Measurements from ENCODE around the gene NT5M. TPM values are rescaled to one million over a fixed set of nuclear protein-coding genes. Genes with fewer than 3 reads are reported as not detected.

Gene NT5M
- total RNA-seq, 1 donor from 2014 or later: 4.6 TPM

DNA sequence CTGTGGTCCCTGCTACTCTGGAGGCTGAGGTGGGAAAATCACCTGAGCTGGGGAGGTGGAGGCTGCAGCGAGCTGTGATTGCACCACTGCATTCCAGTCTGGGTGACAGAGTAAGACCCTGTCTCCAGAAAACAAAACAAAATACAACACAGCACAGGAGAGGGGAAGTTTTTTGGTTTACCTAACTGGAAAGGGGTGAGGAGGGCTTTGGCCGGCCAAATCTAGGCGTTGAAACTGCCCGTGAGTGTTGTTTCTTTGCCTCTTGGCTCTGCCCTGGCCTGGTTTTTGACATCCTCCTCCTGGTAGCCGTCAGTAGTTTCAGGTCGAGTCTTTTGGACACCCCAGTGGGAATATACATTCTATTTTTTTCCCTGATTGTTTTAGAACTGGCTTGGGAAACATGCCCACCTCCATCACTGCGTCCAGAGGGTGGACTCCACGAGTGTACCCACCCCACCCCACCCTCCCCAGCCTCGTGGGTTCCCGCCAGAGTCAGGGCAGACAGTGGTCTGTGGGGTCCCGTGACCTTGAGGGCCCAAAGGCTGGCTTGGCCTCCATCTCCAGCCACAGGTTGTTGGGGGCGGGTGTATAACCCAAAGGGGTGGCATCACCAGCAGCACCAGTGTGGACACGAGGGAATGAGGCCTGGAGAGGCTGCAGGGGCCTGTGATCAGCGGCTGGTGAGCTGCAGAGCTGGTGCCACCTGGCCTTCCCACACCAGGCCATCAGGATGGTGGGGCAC, 42.7 kb downstream of the NT5M start:
- intact Hi-C loops (cut with DNase I): no loop called here
- Histone ChIP-seq H3K27me3 (no peaks in the 10 kb centered on the region), H3K4me1 (no peaks in the 10 kb centered on the region), H3K9me3 (no peaks in the 10 kb centered on the region), H3K4me3 (no peak overlapping the region), H3K27ac (no peak overlapping the region), H3K36me3 (no peaks in the 10 kb centered on the region)
- peak in 1 of 2 donors; percentile 57 for DNase-seq (ENCODE audit: low spot score in 2 of 2)
- TF ChIP-seq, protein P1, sequence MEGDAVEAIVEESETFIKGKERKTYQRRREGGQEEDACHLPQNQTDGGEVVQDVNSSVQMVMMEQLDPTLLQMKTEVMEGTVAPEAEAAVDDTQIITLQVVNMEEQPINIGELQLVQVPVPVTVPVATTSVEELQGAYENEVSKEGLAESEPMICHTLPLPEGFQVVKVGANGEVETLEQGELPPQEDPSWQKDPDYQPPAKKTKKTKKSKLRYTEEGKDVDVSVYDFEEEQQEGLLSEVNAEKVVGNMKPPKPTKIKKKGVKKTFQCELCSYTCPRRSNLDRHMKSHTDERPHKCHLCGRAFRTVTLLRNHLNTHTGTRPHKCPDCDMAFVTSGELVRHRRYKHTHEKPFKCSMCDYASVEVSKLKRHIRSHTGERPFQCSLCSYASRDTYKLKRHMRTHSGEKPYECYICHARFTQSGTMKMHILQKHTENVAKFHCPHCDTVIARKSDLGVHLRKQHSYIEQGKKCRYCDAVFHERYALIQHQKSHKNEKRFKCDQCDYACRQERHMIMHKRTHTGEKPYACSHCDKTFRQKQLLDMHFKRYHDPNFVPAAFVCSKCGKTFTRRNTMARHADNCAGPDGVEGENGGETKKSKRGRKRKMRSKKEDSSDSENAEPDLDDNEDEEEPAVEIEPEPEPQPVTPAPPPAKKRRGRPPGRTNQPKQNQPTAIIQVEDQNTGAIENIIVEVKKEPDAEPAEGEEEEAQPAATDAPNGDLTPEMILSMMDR (IDR thresholded peaks at IDR 0.05): no peak

GRCh38 chr17:17346428-17347233, 43.5 kb downstream of the NT5M start:
- intact Hi-C loops (cut with DNase I): no loop called here
- Histone ChIP-seq H3K27ac (no peak overlapping the region), H3K4me3 (no peak overlapping the region), H3K27me3 (peaks cover 4% of the 10 kb centered on the region), H3K9me3 (no peaks in the 10 kb centered on the region), H3K36me3 (no peaks in the 10 kb centered on the region), H3K4me1 (no peaks in the 10 kb centered on the region)
- peak in 1 of 2 donors; percentile 49 for DNase-seq (ENCODE audit: low spot score in 2 of 2)
- TF ChIP-seq, protein P1 (IDR thresholded peaks at IDR 0.05): no peak

DNA sequence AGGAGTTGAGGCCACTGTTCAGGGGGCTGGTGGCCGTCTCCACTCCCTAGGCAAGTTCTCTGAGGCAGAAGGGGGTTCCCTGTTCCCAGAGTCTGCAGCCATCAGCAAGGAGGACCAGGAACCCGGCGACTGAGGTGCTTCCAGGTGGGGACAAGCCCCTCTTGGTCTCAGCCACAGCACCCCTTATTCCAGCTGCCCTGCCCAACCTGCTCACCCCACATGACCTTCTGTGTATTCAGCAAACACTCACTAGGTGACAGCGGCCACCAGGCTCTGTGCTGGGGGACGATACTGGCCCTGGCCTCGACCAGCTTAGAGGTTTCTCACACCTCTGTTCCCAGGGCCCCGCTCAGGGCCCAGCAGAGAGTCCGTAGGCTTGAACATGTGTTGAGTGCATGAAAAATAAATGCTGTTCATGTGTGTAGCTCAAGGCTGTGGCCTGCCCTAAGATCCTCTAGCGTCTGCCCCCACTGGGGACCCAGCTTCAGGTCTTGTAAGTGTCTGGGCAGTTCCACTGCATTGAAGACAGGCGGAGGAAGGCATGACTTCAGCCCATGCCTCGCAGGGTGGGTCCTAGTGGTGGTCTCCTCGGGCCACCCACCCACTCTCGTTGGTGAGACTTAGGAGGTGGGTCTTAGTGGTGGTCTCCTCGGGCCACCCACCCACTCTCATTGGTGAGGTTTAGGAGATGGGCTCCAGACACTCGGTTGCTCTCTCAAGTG, 44.2 kb downstream of the NT5M start:
- intact Hi-C loops (cut with DNase I): no loop called here
- Histone ChIP-seq H3K9me3 (no peaks in the 10 kb centered on the region), H3K4me1 (no peaks in the 10 kb centered on the region), H3K27ac (no peak overlapping the region), H3K27me3 (peaks cover 4% of the 10 kb centered on the region), H3K4me3 (no peak overlapping the region), H3K36me3 (no peaks in the 10 kb centered on the region)
- DNase-seq (ENCODE audit: low spot score in 2 of 2): peak in 1 of 2 donors; percentile 47
- TF ChIP-seq, protein P1 (IDR thresholded peaks at IDR 0.05): no peak

GRCh38 chr17:17347956-17348871, 45.0 kb downstream of the NT5M start:
- H3K4me3 ChIP-seq: no peak overlapping the region
- DNase-seq (ENCODE audit: low spot score in 2 of 2): peak in 1 of 2 donors; percentile 51
- H3K27me3 ChIP-seq: peaks cover 4% of the 10 kb centered on the region
- H3K36me3 ChIP-seq: no peaks in the 10 kb centered on the region
- H3K9me3 ChIP-seq: no peaks in the 10 kb centered on the region
- H3K27ac ChIP-seq: no peak overlapping the region
- H3K4me1 ChIP-seq: no peaks in the 10 kb centered on the region
- TF ChIP-seq, protein P1 (IDR thresholded peaks at IDR 0.05): no peak
- intact Hi-C loops (cut with DNase I): no loop called here
